Liver (tissue), 9 donors: ENCODE measurements around the gene APOBEC3C. TPM values are rescaled to one million over a fixed set of nuclear protein-coding genes. Genes with fewer than 3 reads are reported as not detected.

Experiments
- DNase-seq: peaks from one replicate; pipeline ENCODE4 v3.0.0-alpha.2; 2017; ENCODE audit warnings: low spot score
- H3K27ac ChIP-seq, 2 donors: one replicate each; pipeline ENCODE4 v1.7.0; 2013; ENCODE audit warnings: inconsistent platforms in 2 of 2, low read length in 2 of 2, control low read depth in 1 of 2, low read depth in 1 of 2, mild to moderate bottlenecking in 1 of 2
- H3K27me3 ChIP-seq, 4 donors: one replicate each; pipeline versions ENCODE4 v1.6.1 to v1.7.0; 2013; ENCODE audit warnings: low read length in 3 of 4, inconsistent platforms in 1 of 4, mild to moderate bottlenecking in 1 of 4, moderate library complexity in 1 of 4; ENCODE audit not compliant: control insufficient read depth in 4 of 4, insufficient read depth in 4 of 4
- H3K36me3 ChIP-seq, 4 donors: one replicate each; pipeline versions ENCODE4 v1.6.1 to v1.7.0; 2013; ENCODE audit warnings: low read length in 3 of 4, mild to moderate bottlenecking in 3 of 4, low read depth in 1 of 4, moderate library complexity in 1 of 4; ENCODE audit not compliant: control insufficient read depth in 4 of 4, insufficient read depth in 3 of 4
- H3K4me1 ChIP-seq, 4 donors: one replicate each; pipeline versions ENCODE4 v1.6.1 to v1.7.0; 2013; ENCODE audit warnings: low read length in 3 of 4, mild to moderate bottlenecking in 3 of 4, moderate library complexity in 1 of 4; ENCODE audit not compliant: control insufficient read depth in 4 of 4, insufficient read depth in 4 of 4
- H3K4me3 ChIP-seq, 3 donors: one replicate each; pipeline versions ENCODE4 v1.6.1 to v1.7.0; 2013; ENCODE audit warnings: low read length in 3 of 3, control low read depth in 1 of 3, low read depth in 1 of 3, mild to moderate bottlenecking in 1 of 3
- H3K9ac ChIP-seq, 2 donors: one replicate each; pipeline ENCODE4 v1.7.0; 2013; ENCODE audit warnings: low read length in 2 of 2, mild to moderate bottlenecking in 2 of 2, moderate library complexity in 2 of 2, control low read depth in 1 of 2, low read depth in 1 of 2
- H3K9me3 ChIP-seq, 4 donors: one replicate each; pipeline versions ENCODE4 v1.6.1 to v1.7.0; 2013; ENCODE audit warnings: low read length in 3 of 4; ENCODE audit not compliant: control insufficient read depth in 4 of 4
- CTCF ChIP-seq: fragments of 150-350 bp; IDR thresholded peaks from 2 replicates; pipeline ENCODE4 v1.5.1; 2017; ENCODE audit warnings: improper control_type of control experiment, low read depth, low read length; ENCODE audit not compliant: missing input control
- EGR1 ChIP-seq, 2 donors: IDR thresholded peaks; 2 replicates each; pipeline ENCODE4 v1.6.1; 2016 to 2018; ENCODE audit warnings: antibody characterized with exemption in 2 of 2, low read depth in 2 of 2
- FOXA1 ChIP-seq: IDR thresholded peaks from 2 replicates; pipeline ENCODE4 v1.6.1; 2016; ENCODE audit warnings: antibody characterized with exemption
- FOXA2 ChIP-seq: IDR thresholded peaks from 2 replicates; pipeline ENCODE4 v1.6.1; 2016; ENCODE audit warnings: antibody characterized with exemption
- GABPA ChIP-seq, 2 donors: IDR thresholded peaks in 1 of 2; conservative IDR thresholded peaks in 1 of 2; 2 replicates each; pipeline ENCODE4 v1.6.1; 2016; ENCODE audit warnings: antibody characterized with exemption in 2 of 2, mild to moderate bottlenecking in 1 of 2, moderate library complexity in 1 of 2
- HNF4A ChIP-seq, 2 donors: conservative IDR thresholded peaks; 2 replicates each; pipeline ENCODE4 v1.6.1; 2016; ENCODE audit warnings: antibody characterized with exemption in 2 of 2, mild to moderate bottlenecking in 2 of 2
- HNF4G ChIP-seq: IDR thresholded peaks from 2 replicates; pipeline ENCODE4 v1.6.1; 2016; ENCODE audit warnings: antibody characterized with exemption
- JUND ChIP-seq, 2 donors: IDR thresholded peaks; 2 replicates each; pipeline ENCODE4 v1.6.1; 2016; ENCODE audit warnings: antibody characterized with exemption in 2 of 2
- MAX ChIP-seq: IDR thresholded peaks from 2 replicates; pipeline ENCODE4 v1.6.1; 2016; ENCODE audit warnings: antibody characterized with exemption
- NR2F2 ChIP-seq: IDR thresholded peaks from 2 replicates; pipeline ENCODE4 v1.6.1; 2016; ENCODE audit warnings: antibody characterized with exemption
- RAD21 ChIP-seq, 2 donors: IDR thresholded peaks; 2 replicates each; pipeline ENCODE4 v1.6.1; 2016; ENCODE audit warnings: antibody characterized with exemption in 2 of 2, mild to moderate bottlenecking in 2 of 2
- RXRA ChIP-seq, 2 donors: IDR thresholded peaks; 2 replicates each; pipeline ENCODE4 v1.6.1; 2017 to 2018; ENCODE audit warnings: antibody characterized with exemption in 2 of 2, mild to moderate bottlenecking in 1 of 2
- TAF1 ChIP-seq: conservative IDR thresholded peaks from 2 replicates; pipeline ENCODE4 v1.6.1; 2016; ENCODE audit warnings: antibody characterized with exemption, mild to moderate bottlenecking
- YY1 ChIP-seq: IDR thresholded peaks from 2 replicates; pipeline ENCODE4 v1.6.1; 2016; ENCODE audit warnings: antibody characterized with exemption, mild to moderate bottlenecking
- WGBS: extraction: QIAGEN DNeasy Blood & Tissue Kit; methylation state at CpG from one replicate; pipeline ENCODE4 v1.1.7; 2013; 5-methylcytosine and 5-hydroxymethylcytosine counted together
- polyA plus RNA-seq, 2 donors: library from polyadenylated mRNA; stranded (reverse) in 1 of 2; unstranded in 1 of 2; fragments of 200-250 nt in 1 of 2; fragments of >200 nt in 1 of 2; fragmentation: Nextera tagmentation in 1 of 2; extraction: Ambion mirVana in 1 of 2; gene quantifications; one replicate each; pipeline versions ENCODE4 v1.2.1 to v1.2.3, GENCODE V29; 2013 to 2015
- total RNA-seq, 2 donors: library from RNA; depleted of rRNA; stranded (reverse); fragments of >200 nt; gene quantifications; one replicate each; pipeline ENCODE4 v1.2.3, GENCODE V29; 2014
- TF ChIP-seq, protein P1 (sequence below): IDR thresholded peaks from 2 replicates; pipeline ENCODE4 v1.6.1; 2016; ENCODE audit warnings: antibody characterized with exemption
- TF ChIP-seq, protein P2 (sequence below): IDR thresholded peaks from 2 replicates; pipeline ENCODE4 v1.6.1; 2016; ENCODE audit warnings: antibody characterized with exemption, mild to moderate bottlenecking
- donor health status: healthy.
- donor health status: healthy.
- donor health status: healthy.
- donor health status: healthy.
- donor health status: healthy.

The APOBEC3C gene
- total and polyA plus RNA-seq, 4 donors, result 1.2 to 11.9 (median 3.7) TPM

DNA sequence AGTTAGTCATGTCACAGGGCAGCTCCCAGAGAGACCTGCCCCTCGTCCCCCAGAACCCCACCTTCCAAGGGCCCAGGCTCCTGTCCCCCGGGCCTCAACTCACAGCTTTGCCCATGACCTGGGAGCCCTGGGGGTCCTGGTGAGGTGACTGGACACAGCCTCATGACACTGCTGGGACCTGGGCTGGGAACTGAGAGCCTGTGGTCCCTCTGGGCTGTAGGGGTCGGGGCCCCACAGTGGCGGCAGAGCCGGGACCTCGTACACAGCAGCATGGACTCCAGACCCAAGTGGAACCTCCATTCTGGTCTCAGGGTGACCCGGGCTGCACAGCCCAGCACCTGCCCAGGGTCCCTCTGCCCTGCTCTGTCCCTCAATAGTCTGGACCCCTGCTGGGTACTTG lies 49.8 kb upstream of the APOBEC3C start:
- H3K9me3 ChIP-seq, result no peaks in the 10 kb centered on the region
- no peak overlapping the region for H3K4me3 ChIP-seq
- no peaks in the 10 kb centered on the region for H3K4me1 ChIP-seq
- 75% methylated on average over 7 of the region's 7 CpGs for WGBS
- no peaks in the 10 kb centered on the region for H3K27me3 ChIP-seq
- TF ChIP-seq HNF4A (conservative IDR thresholded peaks at IDR 0.05) (no peak), FOXA1 (no peak), GABPA (IDR thresholded peaks at IDR 0.05 in 1 of 2, conservative IDR thresholded peaks at IDR 0.05 in 1 of 2) (no peak), RAD21 (IDR thresholded peaks at IDR 0.05) (no peak), HNF4G (no peak), TAF1 (no peak), NR2F2 (no peak), EGR1 (IDR thresholded peaks at IDR 0.05; ENCODE audit: low read depth in 2 of 2) (no peak)
- TF ChIP-seq, protein P1, sequence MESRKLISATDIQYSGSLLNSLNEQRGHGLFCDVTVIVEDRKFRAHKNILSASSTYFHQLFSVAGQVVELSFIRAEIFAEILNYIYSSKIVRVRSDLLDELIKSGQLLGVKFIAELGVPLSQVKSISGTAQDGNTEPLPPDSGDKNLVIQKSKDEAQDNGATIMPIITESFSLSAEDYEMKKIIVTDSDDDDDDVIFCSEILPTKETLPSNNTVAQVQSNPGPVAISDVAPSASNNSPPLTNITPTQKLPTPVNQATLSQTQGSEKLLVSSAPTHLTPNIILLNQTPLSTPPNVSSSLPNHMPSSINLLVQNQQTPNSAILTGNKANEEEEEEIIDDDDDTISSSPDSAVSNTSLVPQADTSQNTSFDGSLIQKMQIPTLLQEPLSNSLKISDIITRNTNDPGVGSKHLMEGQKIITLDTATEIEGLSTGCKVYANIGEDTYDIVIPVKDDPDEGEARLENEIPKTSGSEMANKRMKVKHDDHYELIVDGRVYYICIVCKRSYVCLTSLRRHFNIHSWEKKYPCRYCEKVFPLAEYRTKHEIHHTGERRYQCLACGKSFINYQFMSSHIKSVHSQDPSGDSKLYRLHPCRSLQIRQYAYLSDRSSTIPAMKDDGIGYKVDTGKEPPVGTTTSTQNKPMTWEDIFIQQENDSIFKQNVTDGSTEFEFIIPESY, result no peak
- TF ChIP-seq, protein P2, sequence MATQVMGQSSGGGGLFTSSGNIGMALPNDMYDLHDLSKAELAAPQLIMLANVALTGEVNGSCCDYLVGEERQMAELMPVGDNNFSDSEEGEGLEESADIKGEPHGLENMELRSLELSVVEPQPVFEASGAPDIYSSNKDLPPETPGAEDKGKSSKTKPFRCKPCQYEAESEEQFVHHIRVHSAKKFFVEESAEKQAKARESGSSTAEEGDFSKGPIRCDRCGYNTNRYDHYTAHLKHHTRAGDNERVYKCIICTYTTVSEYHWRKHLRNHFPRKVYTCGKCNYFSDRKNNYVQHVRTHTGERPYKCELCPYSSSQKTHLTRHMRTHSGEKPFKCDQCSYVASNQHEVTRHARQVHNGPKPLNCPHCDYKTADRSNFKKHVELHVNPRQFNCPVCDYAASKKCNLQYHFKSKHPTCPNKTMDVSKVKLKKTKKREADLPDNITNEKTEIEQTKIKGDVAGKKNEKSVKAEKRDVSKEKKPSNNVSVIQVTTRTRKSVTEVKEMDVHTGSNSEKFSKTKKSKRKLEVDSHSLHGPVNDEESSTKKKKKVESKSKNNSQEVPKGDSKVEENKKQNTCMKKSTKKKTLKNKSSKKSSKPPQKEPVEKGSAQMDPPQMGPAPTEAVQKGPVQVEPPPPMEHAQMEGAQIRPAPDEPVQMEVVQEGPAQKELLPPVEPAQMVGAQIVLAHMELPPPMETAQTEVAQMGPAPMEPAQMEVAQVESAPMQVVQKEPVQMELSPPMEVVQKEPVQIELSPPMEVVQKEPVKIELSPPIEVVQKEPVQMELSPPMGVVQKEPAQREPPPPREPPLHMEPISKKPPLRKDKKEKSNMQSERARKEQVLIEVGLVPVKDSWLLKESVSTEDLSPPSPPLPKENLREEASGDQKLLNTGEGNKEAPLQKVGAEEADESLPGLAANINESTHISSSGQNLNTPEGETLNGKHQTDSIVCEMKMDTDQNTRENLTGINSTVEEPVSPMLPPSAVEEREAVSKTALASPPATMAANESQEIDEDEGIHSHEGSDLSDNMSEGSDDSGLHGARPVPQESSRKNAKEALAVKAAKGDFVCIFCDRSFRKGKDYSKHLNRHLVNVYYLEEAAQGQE, result no peak
- no peak overlapping the region for H3K27ac ChIP-seq
- H3K36me3 ChIP-seq, result no peaks in the 10 kb centered on the region
- H3K9ac ChIP-seq, result no peak overlapping the region
- DNase-seq, result no peak

- no peak overlapping the region for H3K9ac ChIP-seq
- no peaks in the 10 kb centered on the region for H3K4me1 ChIP-seq
- H3K27ac ChIP-seq, result no peak overlapping the region
- DNase-seq, result no peak
- H3K27me3 ChIP-seq, result no peaks in the 10 kb centered on the region
- no peak for TF ChIP-seq NR2F2
- TF ChIP-seq JUND (IDR thresholded peaks at IDR 0.05), result no peak
- no peak for TF ChIP-seq YY1
- no peak for TF ChIP-seq MAX
- TF ChIP-seq GABPA (IDR thresholded peaks at IDR 0.05 in 1 of 2, conservative IDR thresholded peaks at IDR 0.05 in 1 of 2), result no peak
- no peak for TF ChIP-seq HNF4G
- TF ChIP-seq FOXA2, result no peak
- TF ChIP-seq, protein P1, result no peak
- no peak for TF ChIP-seq CTCF
- no peak for TF ChIP-seq FOXA1
- no peak for TF ChIP-seq RXRA (IDR thresholded peaks at IDR 0.05)
- no peak overlapping the region for H3K4me3 ChIP-seq
- 81% methylated on average over 4 of the region's 4 CpGs for WGBS
- H3K9me3 ChIP-seq, result no peaks in the 10 kb centered on the region
- H3K36me3 ChIP-seq, result no peaks in the 10 kb centered on the region
Observed at GRCh38 chr22:38964989-38965388, 49.1 kb upstream of the APOBEC3C start.
